Esophagus squamous epithelium (tissue), 4 donors: ENCODE data around the gene BLMH.

Experiments
- CTCF ChIP-seq, 6 experiments: fragments of 450-650 bp in 4 of 6; fragments of 200-600 bp in 2 of 6; sonication (generic) in 2 of 6; IDR thresholded peaks; one replicate each; pipeline ENCODE4 v1.5.1; 2016 to 2019; ENCODE audit warnings: antibody characterized with exemption in 6 of 6, mild to moderate bottlenecking in 4 of 6, moderate library complexity in 4 of 6
- POLR2A ChIP-seq, 4 donors: fragments of 450-650 bp; IDR thresholded peaks; one replicate each; pipeline ENCODE4 v1.6.1; 2017; ENCODE audit warnings: antibody characterized with exemption in 4 of 4, mild to moderate bottlenecking in 4 of 4, moderate library complexity in 3 of 4

- TF ChIP-seq CTCF (IDR thresholded peaks at IDR 0.05) (no peak), POLR2A (IDR thresholded peaks at IDR 0.05) (no peak)
Measured at GRCh38 chr17:30240177-30240576, 51.6 kb downstream of the BLMH start.
